ENCODE data around the gene FASLG.

Gene FASLG

GRCh38 chr1:172647110-172647564 is 11.8 kb upstream of the FASLG start:
- DNase-seq, result peak; percentile 32

- DNase-seq, result no peak
Measured at GRCh38 chr1:172647987-172648386, 10.9 kb upstream of the FASLG start.

DNA sequence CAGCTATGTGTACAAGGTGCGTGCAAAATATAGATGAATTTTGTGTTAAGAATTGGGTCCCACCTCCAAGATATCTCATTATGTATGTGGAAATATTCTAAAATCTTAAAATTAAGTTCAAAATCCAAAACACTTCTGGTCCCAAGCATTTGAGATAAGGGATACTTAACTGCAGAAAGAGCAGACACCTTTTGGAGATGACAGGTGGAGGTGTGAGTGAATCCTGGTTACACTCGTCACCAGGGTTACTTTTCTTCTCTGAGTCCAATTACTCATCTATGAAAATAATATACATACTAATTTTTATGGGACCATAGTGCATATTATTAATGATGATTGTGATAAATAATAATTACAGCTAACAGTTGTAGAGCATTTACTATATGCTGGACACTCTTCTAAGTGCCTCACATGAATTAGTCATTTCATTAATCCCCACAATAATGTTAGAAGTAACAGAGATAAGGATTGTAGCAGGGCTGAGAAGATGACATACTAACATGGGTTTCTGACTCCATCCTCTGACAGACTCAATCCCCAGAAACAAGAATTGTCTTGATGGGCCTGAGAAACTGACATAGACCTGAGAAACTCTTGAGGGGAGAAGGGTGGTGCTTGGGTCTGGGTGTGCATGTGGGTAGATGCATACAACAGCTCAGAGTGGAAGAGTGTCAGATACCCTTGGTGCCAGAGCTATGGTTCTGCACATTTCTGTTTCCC is 8.3 kb upstream of the FASLG start:
- DNase-seq, result no peak

- DNase-seq, result no peak
Measured at GRCh38 chr1:172653015-172653709, 5.7 kb upstream of the FASLG start.

GRCh38 chr1:172654535-172654934 is 4.4 kb upstream of the FASLG start:
- DNase-seq, result no peak

GRCh38 chr1:172656576-172656975 is 2.3 kb upstream of the FASLG start:
- DNase-seq, result no peak

GRCh38 chr1:172657586-172657985 is 1.3 kb upstream of the FASLG start:
- DNase-seq, result no peak

DNA sequence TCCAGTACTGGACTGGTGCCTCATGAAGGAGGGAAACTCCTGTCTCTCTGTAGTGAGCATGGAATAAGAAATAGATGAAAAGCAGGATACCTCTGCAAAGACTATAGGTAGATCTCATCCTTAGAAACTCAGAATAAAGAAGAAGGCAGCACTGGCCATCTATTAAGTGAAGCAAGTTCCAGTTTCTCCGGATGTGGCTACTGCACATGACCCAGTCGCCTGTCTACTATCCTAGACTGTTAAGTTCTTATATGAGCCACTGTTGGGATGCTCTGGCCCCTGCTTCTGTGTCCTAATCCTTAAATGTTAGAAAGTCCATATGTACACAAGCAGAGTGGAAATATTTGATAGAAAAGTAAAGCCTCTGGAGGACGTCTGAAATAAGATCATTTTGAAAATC is 2.2 kb downstream of the FASLG start:
- no peak for DNase-seq

GRCh38 chr1:172662464-172663109 is 3.7 kb downstream of the FASLG start:
- DNase-seq, result peak; percentile 84

DNA sequence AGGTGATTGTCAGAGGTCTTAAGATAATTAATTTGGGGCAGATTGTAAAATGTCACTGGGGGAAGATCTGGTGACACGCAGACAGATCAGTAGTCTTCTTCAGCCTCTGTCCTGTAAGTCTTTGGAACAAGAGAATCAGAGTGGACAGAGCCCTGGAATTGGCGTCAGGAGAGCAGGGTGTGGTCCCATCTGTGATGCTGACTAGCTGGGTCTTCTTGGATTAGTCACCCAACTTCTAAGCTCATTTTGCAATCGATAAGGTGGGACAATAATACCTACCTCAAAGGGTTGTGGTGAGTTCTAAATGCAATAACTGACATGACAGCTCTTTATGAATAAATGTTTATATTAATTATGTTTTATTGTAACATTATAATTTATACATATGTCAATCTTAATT is 4.8 kb downstream of the FASLG start:
- no peak for DNase-seq

GRCh38 chr1:172668097-172668496 is 9.2 kb downstream of the FASLG start:
- DNase-seq, result no peak

DNA sequence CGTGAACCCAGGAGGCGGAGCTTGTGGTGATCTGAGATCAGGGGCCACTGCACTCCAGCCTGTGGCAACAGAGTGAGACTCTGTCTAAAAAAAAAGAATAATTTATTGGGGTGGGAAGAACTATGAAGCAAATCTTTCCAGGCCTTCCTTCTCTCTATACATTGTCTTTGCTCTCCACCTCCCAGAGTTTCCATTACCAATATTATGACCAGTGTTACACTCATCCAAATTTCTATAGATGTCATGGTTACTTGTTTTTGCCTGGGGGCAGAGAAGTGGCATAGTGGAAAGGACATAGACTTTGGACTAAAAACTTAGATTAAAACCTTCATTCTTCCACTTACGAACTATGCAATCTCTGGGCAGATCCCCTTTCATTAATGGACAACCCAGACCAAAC is 10.1 kb downstream of the FASLG start:
- no peak for DNase-seq

DNA sequence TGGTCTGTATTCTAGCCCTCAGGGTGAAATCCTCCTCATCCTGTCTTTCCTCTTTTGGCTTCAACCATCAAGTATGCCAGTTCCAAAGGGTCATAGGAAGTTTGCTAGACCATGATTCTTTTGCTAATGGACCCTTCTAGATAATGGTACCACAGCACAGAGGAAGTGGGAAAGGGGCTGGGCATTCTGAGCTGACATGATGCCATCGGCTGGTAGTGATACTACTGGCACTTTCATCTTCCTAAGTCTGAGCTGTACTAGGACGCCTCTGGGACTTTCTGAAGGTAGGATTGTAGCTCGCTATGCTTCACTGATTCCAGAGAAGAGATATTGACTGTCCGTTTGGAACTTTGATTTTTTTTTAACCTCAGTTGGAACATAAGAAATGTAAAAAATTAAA is 11.4 kb downstream of the FASLG start:
- DNase-seq, result peak; percentile 19

DNA sequence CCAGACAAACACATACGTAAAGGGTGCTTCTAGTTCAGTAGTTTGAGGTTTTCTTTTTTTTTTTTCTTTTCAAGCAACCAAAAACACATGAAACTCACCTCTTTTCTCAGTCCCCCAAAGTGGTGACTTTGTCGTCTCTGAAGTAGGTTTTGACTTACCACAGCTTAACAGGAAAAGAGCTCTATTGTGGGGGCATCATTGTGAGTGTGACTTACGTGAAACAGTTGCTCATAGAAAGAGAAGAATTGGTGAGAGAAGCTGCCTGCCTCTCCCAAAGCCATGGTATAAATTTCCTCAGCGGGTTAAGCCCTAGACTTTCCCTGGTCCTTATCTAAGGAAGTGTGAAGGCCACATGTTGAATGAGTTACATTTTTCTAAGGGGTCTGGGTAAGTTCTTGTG is 11.9 kb downstream of the FASLG start:
- DNase-seq, result peak; percentile 68

DNA sequence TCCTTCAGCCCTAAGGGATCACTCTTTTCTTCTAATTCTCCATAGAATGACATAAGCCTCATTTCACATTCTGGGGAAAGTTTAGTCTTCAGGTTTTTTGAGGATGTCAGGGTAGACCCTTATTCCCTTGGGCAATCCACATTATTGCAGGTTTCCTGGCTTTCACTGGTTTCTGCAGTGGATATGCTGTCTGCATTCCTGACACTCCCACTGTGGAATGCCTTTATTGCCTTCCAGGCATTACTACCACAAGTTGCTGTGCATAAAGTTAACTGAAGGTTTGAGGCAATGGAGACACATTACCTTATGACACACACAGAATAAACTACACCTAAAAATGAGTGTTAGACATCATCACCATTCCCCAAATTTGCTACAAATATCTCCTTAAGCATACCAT is 12.7 kb downstream of the FASLG start:
- no peak for DNase-seq

GRCh38 chr1:172672720-172673119 is 13.8 kb downstream of the FASLG start:
- DNase-seq, result no peak

DNA sequence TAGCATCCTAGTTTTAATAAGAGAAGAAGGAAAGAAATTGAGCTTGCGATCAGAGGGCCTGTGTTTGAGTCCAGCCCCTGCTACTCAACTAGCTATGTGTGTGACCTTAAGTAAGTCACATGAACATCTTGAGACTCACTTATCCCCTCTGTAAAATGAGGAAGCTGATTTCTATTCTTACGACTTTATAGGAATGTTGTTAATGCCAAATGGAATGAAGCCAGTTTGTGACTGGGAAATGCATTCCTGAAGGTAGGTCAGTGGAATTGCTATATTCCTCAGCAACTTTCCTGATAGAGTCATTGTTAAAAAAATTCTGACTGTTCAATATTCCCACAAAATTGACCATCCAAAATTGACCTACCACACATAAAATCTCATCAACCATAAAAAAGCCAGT is 14.9 kb downstream of the FASLG start:
- DNase-seq, result no peak

DNA sequence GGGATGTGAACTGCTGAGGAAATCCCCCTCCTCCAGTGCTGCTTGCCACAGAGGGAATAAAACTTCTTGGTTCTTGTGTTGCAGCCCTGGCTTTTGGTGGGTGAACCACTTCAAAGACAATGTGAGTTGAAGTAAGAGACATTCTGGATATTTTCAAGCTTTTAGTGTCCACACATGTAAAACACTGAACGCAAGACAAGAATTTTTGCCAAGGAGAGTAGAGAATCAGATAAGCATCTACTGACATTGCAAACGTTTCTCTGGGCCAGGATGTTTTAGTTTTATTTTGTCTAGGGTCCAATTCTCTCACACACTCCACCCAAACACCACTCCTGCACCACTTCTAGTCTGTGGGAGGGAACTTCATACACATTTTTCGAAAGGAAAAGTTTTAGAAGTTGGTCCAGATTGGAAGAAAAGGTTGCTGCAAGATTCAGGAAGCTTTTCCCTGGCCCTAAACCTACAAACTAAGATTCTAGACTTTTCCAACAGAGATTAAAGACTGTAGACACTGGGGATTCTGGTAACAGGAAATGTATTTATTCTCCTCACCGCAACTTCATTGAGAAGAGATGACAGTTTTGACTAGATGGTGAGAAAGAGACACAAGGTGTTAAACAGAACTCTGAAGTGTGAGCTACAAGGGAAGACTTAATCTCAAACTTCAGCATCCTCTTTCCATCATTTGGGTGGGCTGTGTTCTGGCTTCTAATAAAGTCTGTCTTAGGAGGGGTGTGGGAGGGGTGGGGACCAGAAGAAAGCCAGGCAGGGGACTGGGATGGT is 16.1 kb downstream of the FASLG start:
- peak; percentile 52 for DNase-seq

GRCh38 chr1:172679000-172679772 is 20.3 kb downstream of the FASLG start:
- DNase-seq, result no peak

GRCh38 chr1:172680244-172680643 is 21.3 kb downstream of the FASLG start:
- no peak for DNase-seq

DNA sequence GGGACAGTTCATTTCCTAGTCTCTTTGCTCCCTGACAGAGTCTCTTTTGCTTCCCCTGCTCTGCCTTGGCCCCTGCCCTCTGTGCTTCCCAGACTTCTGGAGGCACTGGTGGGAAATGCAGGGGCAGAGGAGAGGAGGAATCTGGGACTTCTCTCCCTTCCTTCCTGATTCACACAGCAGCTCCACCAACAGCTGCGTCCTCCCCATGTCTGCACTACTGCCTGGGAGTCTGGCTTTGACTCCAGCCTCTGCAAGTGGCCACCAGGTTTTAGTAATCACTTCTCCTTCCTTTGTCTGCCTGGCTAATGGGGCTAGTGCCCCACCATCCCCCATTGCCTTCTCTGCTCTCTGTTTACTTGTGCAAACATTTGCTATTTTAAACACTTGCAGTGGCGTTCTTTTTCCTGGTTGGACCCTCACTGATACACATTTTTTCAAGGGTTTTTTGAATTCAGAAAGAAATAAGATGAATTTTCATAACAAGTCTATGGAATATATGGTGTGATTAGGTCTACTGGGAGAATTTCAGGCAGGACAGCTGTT is 21.9 kb downstream of the FASLG start:
- no peak for DNase-seq

- DNase-seq, result no peak
Measured at GRCh38 chr1:172682812-172683211, 23.9 kb downstream of the FASLG start.

Data from CD4-positive, alpha-beta T cell treated with Interleukin-21 for 1 hour (primary cell).